Measurements from ENCODE around the gene PMP22.

PMP22 gene

GRCh38 chr17:15181333-15181732 is 83.8 kb downstream of the PMP22 start:
- TF ChIP-seq POLR2AphosphoS5 (IDR thresholded peaks at IDR 0.05; ENCODE audit: low read depth, low read length) = no peak
- TF ChIP-seq SIN3A (IDR thresholded peaks at IDR 0.05; ENCODE audit: borderline replicate concordance, insufficient read depth, low read length) = no peak
- TF ChIP-seq, protein P1, sequence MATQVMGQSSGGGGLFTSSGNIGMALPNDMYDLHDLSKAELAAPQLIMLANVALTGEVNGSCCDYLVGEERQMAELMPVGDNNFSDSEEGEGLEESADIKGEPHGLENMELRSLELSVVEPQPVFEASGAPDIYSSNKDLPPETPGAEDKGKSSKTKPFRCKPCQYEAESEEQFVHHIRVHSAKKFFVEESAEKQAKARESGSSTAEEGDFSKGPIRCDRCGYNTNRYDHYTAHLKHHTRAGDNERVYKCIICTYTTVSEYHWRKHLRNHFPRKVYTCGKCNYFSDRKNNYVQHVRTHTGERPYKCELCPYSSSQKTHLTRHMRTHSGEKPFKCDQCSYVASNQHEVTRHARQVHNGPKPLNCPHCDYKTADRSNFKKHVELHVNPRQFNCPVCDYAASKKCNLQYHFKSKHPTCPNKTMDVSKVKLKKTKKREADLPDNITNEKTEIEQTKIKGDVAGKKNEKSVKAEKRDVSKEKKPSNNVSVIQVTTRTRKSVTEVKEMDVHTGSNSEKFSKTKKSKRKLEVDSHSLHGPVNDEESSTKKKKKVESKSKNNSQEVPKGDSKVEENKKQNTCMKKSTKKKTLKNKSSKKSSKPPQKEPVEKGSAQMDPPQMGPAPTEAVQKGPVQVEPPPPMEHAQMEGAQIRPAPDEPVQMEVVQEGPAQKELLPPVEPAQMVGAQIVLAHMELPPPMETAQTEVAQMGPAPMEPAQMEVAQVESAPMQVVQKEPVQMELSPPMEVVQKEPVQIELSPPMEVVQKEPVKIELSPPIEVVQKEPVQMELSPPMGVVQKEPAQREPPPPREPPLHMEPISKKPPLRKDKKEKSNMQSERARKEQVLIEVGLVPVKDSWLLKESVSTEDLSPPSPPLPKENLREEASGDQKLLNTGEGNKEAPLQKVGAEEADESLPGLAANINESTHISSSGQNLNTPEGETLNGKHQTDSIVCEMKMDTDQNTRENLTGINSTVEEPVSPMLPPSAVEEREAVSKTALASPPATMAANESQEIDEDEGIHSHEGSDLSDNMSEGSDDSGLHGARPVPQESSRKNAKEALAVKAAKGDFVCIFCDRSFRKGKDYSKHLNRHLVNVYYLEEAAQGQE (IDR thresholded peaks at IDR 0.05; ENCODE audit: insufficient read depth in 1 of 2, low read depth in 2 of 2, low read length in 2 of 2) = no peak
- TF ChIP-seq FOXP2 (optimal IDR thresholded peaks at IDR 0.05; ENCODE audit: borderline replicate concordance, extremely low read depth, extremely low read length, insufficient read depth) = no peak
- no peak for TF ChIP-seq TAF1 (IDR thresholded peaks at IDR 0.05; ENCODE audit: borderline replicate concordance, insufficient read depth, low read length)

DNA sequence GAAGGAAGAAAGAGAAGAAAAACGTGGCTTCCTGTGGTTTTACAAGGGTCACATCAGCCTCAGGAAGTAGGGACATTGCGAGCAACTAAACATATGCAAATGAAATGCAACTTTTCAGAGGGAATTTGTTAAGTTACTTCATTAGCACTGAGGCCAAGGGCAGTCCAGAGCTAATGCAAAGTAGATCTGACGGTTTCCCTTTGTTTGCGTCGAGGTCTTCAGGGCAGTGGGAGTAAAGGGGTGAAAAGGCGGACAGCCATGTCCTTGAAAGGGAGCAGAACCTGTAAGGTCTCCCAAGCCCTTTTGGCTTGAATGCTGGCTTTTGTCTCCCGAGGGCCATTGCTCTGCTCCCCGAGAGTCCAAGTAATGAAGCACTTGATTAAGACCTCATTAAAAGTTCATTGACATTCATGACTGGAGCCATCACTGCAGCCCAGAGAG is 85.0 kb downstream of the PMP22 start:
- TF ChIP-seq TAF1 (IDR thresholded peaks at IDR 0.05; ENCODE audit: borderline replicate concordance, insufficient read depth, low read length) (no peak), POLR2AphosphoS5 (IDR thresholded peaks at IDR 0.05; ENCODE audit: low read depth, low read length) (no peak), SIN3A (IDR thresholded peaks at IDR 0.05; ENCODE audit: borderline replicate concordance, insufficient read depth, low read length) (no peak), FOXP2 (optimal IDR thresholded peaks at IDR 0.05; ENCODE audit: borderline replicate concordance, extremely low read depth, extremely low read length, insufficient read depth) (no peak)
- TF ChIP-seq, protein P1 (IDR thresholded peaks at IDR 0.05; ENCODE audit: insufficient read depth in 1 of 2, low read depth in 2 of 2, low read length in 2 of 2) = no peak

All from PFSK-1 (cell line).